KMS-11 (cell line): ENCODE data around the gene IER5.

ENCODE experiments used
- H2AFZ ChIP-seq: fragments of 200-600 bp; sonication (generic); 2 replicates; pipeline ENCODE4 v1.6.1; 2016; ENCODE audit warnings: antibody characterized with exemption, mixed run types, low read depth
- H3K27ac ChIP-seq: fragments of 200-600 bp; sonication (generic); 2 replicates; pipeline ENCODE4 v1.6.1; 2016; ENCODE audit warnings: mild to moderate bottlenecking, mixed run types
- H3K27me3 ChIP-seq: fragments of 200-600 bp; sonication (generic); 2 replicates; pipeline ENCODE4 v1.6.1; 2017; ENCODE audit warnings: mild to moderate bottlenecking, low read depth, mixed run types, moderate library complexity; ENCODE audit not compliant: insufficient read depth
- H3K36me3 ChIP-seq: fragments of 200-600 bp; sonication (generic); 2 replicates; pipeline ENCODE4 v1.6.1; 2017; ENCODE audit warnings: mild to moderate bottlenecking, mixed run types; ENCODE audit not compliant: insufficient read depth
- H3K4me1 ChIP-seq: fragments of 200-600 bp; sonication (generic); 2 replicates; pipeline ENCODE4 v1.6.1; 2016; ENCODE audit warnings: mild to moderate bottlenecking, low read depth, mixed run types; ENCODE audit not compliant: poor library complexity, severe bottlenecking
- H3K4me2 ChIP-seq: fragments of 200-600 bp; sonication (generic); 2 replicates; pipeline ENCODE4 v1.7.0; 2016; ENCODE audit warnings: mild to moderate bottlenecking, mixed run types
- H3K4me3 ChIP-seq: fragments of 200-600 bp; sonication (generic); IDR thresholded peaks from 2 replicates; pipeline ENCODE4 v1.6.1; 2017; ENCODE audit warnings: low read depth, low read length, mixed read lengths; ENCODE audit not compliant: insufficient read depth
- H3K79me2 ChIP-seq: fragments of 200-600 bp; sonication (generic); 2 replicates; pipeline ENCODE4 v1.6.1; 2016; ENCODE audit warnings: low read depth, mixed run types; ENCODE audit not compliant: insufficient read depth
- H3K9ac ChIP-seq: fragments of 200-600 bp; sonication (generic); 2 replicates; pipeline ENCODE4 v1.6.1; 2016; ENCODE audit warnings: mild to moderate bottlenecking, mixed run types
- H4K20me1 ChIP-seq: fragments of 200-600 bp; sonication (generic); 2 replicates; pipeline ENCODE4 v1.6.1; 2016; ENCODE audit warnings: mild to moderate bottlenecking, mixed run types; ENCODE audit not compliant: insufficient read depth
- CTCF ChIP-seq: fragments of 200-600 bp; sonication (generic); conservative IDR thresholded peaks from 2 replicates; pipeline ENCODE4 v1.6.1; 2017; ENCODE audit warnings: low read depth, mild to moderate bottlenecking, antibody characterized with exemption, low read length, moderate library complexity, mixed read lengths

IER5 gene

GRCh38 chr1:181075766-181076350 is 12.6 kb upstream of the IER5 start:
- no peaks in the 10 kb centered on the region for H4K20me1 ChIP-seq
- no peaks in the 10 kb centered on the region for H3K79me2 ChIP-seq
- H2AFZ ChIP-seq, result no peak overlapping the region
- H3K4me2 ChIP-seq, result no peak overlapping the region
- no peaks in the 10 kb centered on the region for H3K36me3 ChIP-seq
- no peaks in the 10 kb centered on the region for H3K4me1 ChIP-seq
- H3K27me3 ChIP-seq, result no peaks in the 10 kb centered on the region
- no peak for TF ChIP-seq CTCF
- H3K27ac ChIP-seq, result no peak overlapping the region
- H3K4me3 ChIP-seq, result no peak overlapping the region
- H3K9ac ChIP-seq, result no peak overlapping the region

GRCh38 chr1:181076852-181077251 is 11.6 kb upstream of the IER5 start:
- no peak for TF ChIP-seq CTCF
- Histone ChIP-seq H3K36me3 (no peaks in the 10 kb centered on the region), H3K79me2 (no peaks in the 10 kb centered on the region), H4K20me1 (no peaks in the 10 kb centered on the region), H3K4me1 (no peaks in the 10 kb centered on the region), H3K9ac (no peak overlapping the region), H2AFZ (no peak overlapping the region), H3K27me3 (no peaks in the 10 kb centered on the region), H3K4me3 (no peak overlapping the region), H3K4me2 (no peak overlapping the region), H3K27ac (no peak overlapping the region)

DNA sequence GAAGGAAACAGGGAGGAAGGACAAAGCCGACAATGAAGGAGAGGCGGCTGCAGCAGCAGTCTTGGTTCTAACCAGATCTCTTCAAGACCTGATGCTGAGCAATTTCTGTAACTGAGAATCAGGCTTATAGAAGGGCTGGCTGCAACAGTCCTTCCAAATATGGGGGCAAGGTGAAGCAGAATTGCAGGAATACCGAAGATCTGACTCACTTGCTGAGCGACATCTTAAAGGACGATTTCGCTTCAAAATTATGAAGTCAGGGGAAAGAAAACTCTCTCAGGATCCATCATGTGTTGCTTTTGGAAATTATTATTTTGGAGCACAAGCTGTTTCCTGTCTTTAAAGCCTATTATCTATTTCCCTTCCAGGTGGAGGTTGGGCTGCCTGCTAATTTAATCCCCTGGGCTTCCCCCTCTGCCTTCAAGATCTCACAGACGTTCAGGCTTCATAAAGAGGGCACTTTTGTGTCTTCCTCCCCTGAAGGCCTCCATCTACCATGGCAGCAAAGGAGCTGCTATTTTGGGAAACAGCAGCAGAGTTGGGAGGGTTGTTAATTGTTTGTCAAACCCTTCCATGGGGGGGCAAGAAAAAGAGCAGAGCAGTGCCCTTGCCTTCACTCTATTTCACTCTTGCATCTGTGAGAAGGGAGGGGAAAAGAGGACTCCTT is 10.8 kb upstream of the IER5 start:
- TF ChIP-seq CTCF, result no peak
- Histone ChIP-seq H3K9ac (no peak overlapping the region), H4K20me1 (no peaks in the 10 kb centered on the region), H3K4me1 (no peaks in the 10 kb centered on the region), H3K79me2 (no peaks in the 10 kb centered on the region), H3K4me3 (no peak overlapping the region), H3K4me2 (no peak overlapping the region), H3K27ac (no peak overlapping the region), H2AFZ (no peak overlapping the region), H3K27me3 (no peaks in the 10 kb centered on the region), H3K36me3 (no peaks in the 10 kb centered on the region)

DNA sequence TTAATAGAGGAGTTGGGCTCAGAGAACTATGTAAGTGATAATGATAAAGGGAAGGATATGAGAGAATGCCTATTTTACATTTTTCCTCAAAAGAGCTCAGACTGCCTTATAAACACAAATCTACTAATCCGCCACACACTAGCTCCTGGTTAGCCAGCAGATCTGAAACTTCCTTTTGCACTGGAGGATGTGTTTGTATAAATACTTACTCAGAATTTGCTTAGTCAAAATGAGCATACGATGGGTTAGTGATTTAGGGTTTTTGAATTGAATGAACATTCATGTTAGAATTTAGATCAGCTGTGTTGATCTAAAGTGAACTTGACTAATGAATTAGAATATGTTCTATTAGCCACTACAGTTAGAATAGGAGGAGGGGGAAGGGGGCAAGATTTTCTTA is 9.1 kb upstream of the IER5 start:
- no peaks in the 10 kb centered on the region for H3K27me3 ChIP-seq
- TF ChIP-seq CTCF, result no peak
- no peaks in the 10 kb centered on the region for H3K79me2 ChIP-seq
- no peak overlapping the region for H3K4me3 ChIP-seq
- H3K27ac ChIP-seq, result no peak overlapping the region
- H3K4me1 ChIP-seq, result no peaks in the 10 kb centered on the region
- no peak overlapping the region for H2AFZ ChIP-seq
- no peaks in the 10 kb centered on the region for H3K36me3 ChIP-seq
- no peak overlapping the region for H3K4me2 ChIP-seq
- no peaks in the 10 kb centered on the region for H4K20me1 ChIP-seq
- no peak overlapping the region for H3K9ac ChIP-seq
